Measurements from ENCODE around the gene ANO2. TPM values are rescaled to one million over a fixed set of nuclear protein-coding genes. Genes with fewer than 3 reads are reported as not detected.
A peak's percentile ranks its signal among the peaks of the same experiment; 100 is the strongest.

The ANO2 gene
- total and polyA plus RNA-seq, 7 experiments from 2014 or later, result not detected

GRCh38 chr12:5730962-5731361 lies 214.1 kb downstream of the ANO2 start:
- no peak overlapping the region for H3K4me3 ChIP-seq (ENCODE audit: low read length)
- no peak for ATAC-seq
- H3K27ac Mint-ChIP-seq, result no peak overlapping the region
- no peaks in the 10 kb centered on the region for H3K36me3 ChIP-seq (ENCODE audit: control insufficient read depth in 2 of 3, insufficient read depth in 3 of 3, low read length in 3 of 3)
- ChIA-PET POLR2A (no interaction called here), CTCF (no interaction called here)
- peaks cover 0 to 11% (median 9%) of the 10 kb centered on the region in 5 donors for H3K27me3 Mint-ChIP-seq
- H3K4me3 Mint-ChIP-seq, result no peak overlapping the region
- H3K27ac ChIP-seq (ENCODE audit: low read depth, low read length), result no peak overlapping the region
- DNase-seq, result no peak
- no peaks in the 10 kb centered on the region for H3K36me3 Mint-ChIP-seq
- no peaks in the 10 kb centered on the region for H3K9me3 ChIP-seq (ENCODE audit: control insufficient read depth in 2 of 3, low read length in 3 of 3)
- H3K4me1 ChIP-seq (ENCODE audit: control insufficient read depth in 2 of 2, insufficient read depth in 2 of 2, low read length in 2 of 2), result no peaks in the 10 kb centered on the region
- H3K27me3 ChIP-seq (ENCODE audit: control insufficient read depth in 2 of 2, insufficient read depth in 2 of 2, low read length in 2 of 2), result no peaks in the 10 kb centered on the region
- peaks cover 0 to 1% (median 0%) of the 10 kb centered on the region in 11 donors for H3K9me3 Mint-ChIP-seq
- H3K4me1 Mint-ChIP-seq, result no peaks in the 10 kb centered on the region
- intact Hi-C loops (cut with micrococcal nuclease), result no loop called here

- H3K4me3 ChIP-seq (ENCODE audit: low read length), result no peak overlapping the region
- peaks cover 18 to 40% (median 21%) of the 10 kb centered on the region in 5 donors for H3K27me3 Mint-ChIP-seq
- no peaks in the 10 kb centered on the region for H3K36me3 ChIP-seq (ENCODE audit: control insufficient read depth in 2 of 3, insufficient read depth in 3 of 3, low read length in 3 of 3)
- intact Hi-C loops (cut with micrococcal nuclease), result no loop called here
- no peaks in the 10 kb centered on the region for H3K4me1 ChIP-seq (ENCODE audit: control insufficient read depth in 2 of 2, insufficient read depth in 2 of 2, low read length in 2 of 2)
- DNase-seq (no peak), ATAC-seq (no peak)
- H3K4me1 Mint-ChIP-seq, result peaks cover 0 to 17% (median 2%) of the 10 kb centered on the region in 7 donors
- peaks cover 0 to 2% (median 0%) of the 10 kb centered on the region in 11 donors for H3K9me3 Mint-ChIP-seq
- CTCF ChIA-PET, result no interaction called here
- POLR2A ChIA-PET, result no interaction called here
- no peaks in the 10 kb centered on the region for H3K9me3 ChIP-seq (ENCODE audit: control insufficient read depth in 2 of 3, low read length in 3 of 3)
- H3K27ac ChIP-seq (ENCODE audit: low read depth, low read length), result no peak overlapping the region
- H3K27ac Mint-ChIP-seq, result no peak overlapping the region
- no peak overlapping the region for H3K4me3 Mint-ChIP-seq
- no peaks in the 10 kb centered on the region for H3K36me3 Mint-ChIP-seq
- H3K27me3 ChIP-seq (ENCODE audit: control insufficient read depth in 2 of 2, insufficient read depth in 2 of 2, low read length in 2 of 2), result no peaks in the 10 kb centered on the region
Observed at GRCh38 chr12:5723711-5724252, 221.3 kb downstream of the ANO2 start.

- ChIA-PET CTCF (no interaction called here), POLR2A (no interaction called here)
- H3K36me3 ChIP-seq (ENCODE audit: control insufficient read depth in 2 of 3, insufficient read depth in 3 of 3, low read length in 3 of 3), result no peaks in the 10 kb centered on the region
- no peaks in the 10 kb centered on the region for H3K4me1 ChIP-seq (ENCODE audit: control insufficient read depth in 2 of 2, insufficient read depth in 2 of 2, low read length in 2 of 2)
- no peak for ATAC-seq
- intact Hi-C loops (cut with micrococcal nuclease), result no loop called here
- H3K4me3 ChIP-seq (ENCODE audit: low read length), result no peak overlapping the region
- H3K9me3 Mint-ChIP-seq, result peaks cover 0 to 2% (median 0%) of the 10 kb centered on the region in 11 donors
- H3K4me3 Mint-ChIP-seq, result no peak overlapping the region
- no peaks in the 10 kb centered on the region for H3K9me3 ChIP-seq (ENCODE audit: control insufficient read depth in 2 of 3, low read length in 3 of 3)
- H3K27me3 Mint-ChIP-seq, result peaks cover 18 to 40% (median 22%) of the 10 kb centered on the region in 5 donors
- no peak overlapping the region for H3K27ac Mint-ChIP-seq
- DNase-seq, result no peak
- no peaks in the 10 kb centered on the region for H3K27me3 ChIP-seq (ENCODE audit: control insufficient read depth in 2 of 2, insufficient read depth in 2 of 2, low read length in 2 of 2)
- no peak overlapping the region for H3K27ac ChIP-seq (ENCODE audit: low read depth, low read length)
- H3K4me1 Mint-ChIP-seq, result peaks cover 0 to 21% (median 4%) of the 10 kb centered on the region in 7 donors
- H3K36me3 Mint-ChIP-seq, result no peaks in the 10 kb centered on the region
Observed at GRCh38 chr12:5723071-5723470, 222.0 kb downstream of the ANO2 start.

- no peaks in the 10 kb centered on the region for H3K4me1 ChIP-seq (ENCODE audit: control insufficient read depth in 2 of 2, insufficient read depth in 2 of 2, low read length in 2 of 2)
- ChIA-PET POLR2A (no interaction called here), CTCF (no interaction called here)
- H3K4me3 Mint-ChIP-seq, result no peak overlapping the region
- ATAC-seq (no peak), DNase-seq (no peak)
- no peaks in the 10 kb centered on the region for H3K36me3 Mint-ChIP-seq
- H3K27me3 ChIP-seq (ENCODE audit: control insufficient read depth in 2 of 2, insufficient read depth in 2 of 2, low read length in 2 of 2), result no peaks in the 10 kb centered on the region
- H3K9me3 Mint-ChIP-seq, result peaks cover 0 to 2% (median 0%) of the 10 kb centered on the region in 11 donors
- H3K27ac ChIP-seq (ENCODE audit: low read depth, low read length), result no peak overlapping the region
- H3K4me3 ChIP-seq (ENCODE audit: low read length), result no peak overlapping the region
- H3K27me3 Mint-ChIP-seq, result peaks cover 8 to 26% (median 21%) of the 10 kb centered on the region in 5 donors
- intact Hi-C loops (cut with micrococcal nuclease), result no loop called here
- H3K4me1 Mint-ChIP-seq, result peaks cover 0 to 21% (median 4%) of the 10 kb centered on the region in 7 donors
- no peaks in the 10 kb centered on the region for H3K36me3 ChIP-seq (ENCODE audit: control insufficient read depth in 2 of 3, insufficient read depth in 3 of 3, low read length in 3 of 3)
- H3K9me3 ChIP-seq (ENCODE audit: control insufficient read depth in 2 of 3, low read length in 3 of 3), result no peaks in the 10 kb centered on the region
- no peak overlapping the region for H3K27ac Mint-ChIP-seq
Observed at GRCh38 chr12:5720381-5721005, 224.6 kb downstream of the ANO2 start.

GRCh38 chr12:5718680-5719079 lies 226.4 kb downstream of the ANO2 start:
- Histone ChIP-seq H3K4me3 (ENCODE audit: low read length) (no peak overlapping the region), H3K9me3 (ENCODE audit: control insufficient read depth in 2 of 3, low read length in 3 of 3) (no peaks in the 10 kb centered on the region), H3K27ac (ENCODE audit: low read depth, low read length) (no peak overlapping the region), H3K36me3 (ENCODE audit: control insufficient read depth in 2 of 3, insufficient read depth in 3 of 3, low read length in 3 of 3) (no peaks in the 10 kb centered on the region), H3K27me3 (ENCODE audit: control insufficient read depth in 2 of 2, insufficient read depth in 2 of 2, low read length in 2 of 2) (no peaks in the 10 kb centered on the region), H3K4me1 (ENCODE audit: control insufficient read depth in 2 of 2, insufficient read depth in 2 of 2, low read length in 2 of 2) (no peaks in the 10 kb centered on the region)
- intact Hi-C loops (cut with micrococcal nuclease), result no loop called here
- CTCF ChIA-PET, result no interaction called here
- ATAC-seq (no peak), DNase-seq (no peak)
- no peaks in the 10 kb centered on the region for H3K36me3 Mint-ChIP-seq
- no peak overlapping the region for H3K27ac Mint-ChIP-seq
- H3K4me3 Mint-ChIP-seq, result peak overlapping the region in 1 of 10 donors; percentile 14
- peaks cover 0 to 21% (median 4%) of the 10 kb centered on the region in 7 donors for H3K4me1 Mint-ChIP-seq
- H3K9me3 Mint-ChIP-seq, result no peaks in the 10 kb centered on the region
- peaks cover 8 to 32% (median 18%) of the 10 kb centered on the region in 5 donors for H3K27me3 Mint-ChIP-seq
- POLR2A ChIA-PET, result no interaction called here

- peaks cover 0 to 21% (median 4%) of the 10 kb centered on the region in 7 donors for H3K4me1 Mint-ChIP-seq
- CTCF ChIA-PET, result no interaction called here
- DNase-seq (no peak), ATAC-seq (no peak)
- intact Hi-C loops (cut with micrococcal nuclease), result no loop called here
- H3K36me3 Mint-ChIP-seq, result no peaks in the 10 kb centered on the region
- Histone ChIP-seq H3K9me3 (ENCODE audit: control insufficient read depth in 2 of 3, low read length in 3 of 3) (no peaks in the 10 kb centered on the region), H3K36me3 (ENCODE audit: control insufficient read depth in 2 of 3, insufficient read depth in 3 of 3, low read length in 3 of 3) (no peaks in the 10 kb centered on the region), H3K27me3 (ENCODE audit: control insufficient read depth in 2 of 2, insufficient read depth in 2 of 2, low read length in 2 of 2) (no peaks in the 10 kb centered on the region), H3K27ac (ENCODE audit: low read depth, low read length) (no peak overlapping the region), H3K4me3 (ENCODE audit: low read length) (no peak overlapping the region), H3K4me1 (ENCODE audit: control insufficient read depth in 2 of 2, insufficient read depth in 2 of 2, low read length in 2 of 2) (no peaks in the 10 kb centered on the region)
- no peaks in the 10 kb centered on the region for H3K9me3 Mint-ChIP-seq
- POLR2A ChIA-PET, result no interaction called here
- H3K27ac Mint-ChIP-seq, result no peak overlapping the region
- H3K4me3 Mint-ChIP-seq, result no peak overlapping the region
- H3K27me3 Mint-ChIP-seq, result peaks cover 8 to 32% (median 19%) of the 10 kb centered on the region in 5 donors
Observed at GRCh38 chr12:5718073-5718472, 227.0 kb downstream of the ANO2 start.

GRCh38 chr12:5716976-5717375 lies 228.1 kb downstream of the ANO2 start:
- CTCF ChIA-PET, result no interaction called here
- Histone ChIP-seq H3K27ac (ENCODE audit: low read depth, low read length) (no peak overlapping the region), H3K9me3 (ENCODE audit: control insufficient read depth in 2 of 3, low read length in 3 of 3) (no peaks in the 10 kb centered on the region), H3K4me1 (ENCODE audit: control insufficient read depth in 2 of 2, insufficient read depth in 2 of 2, low read length in 2 of 2) (no peaks in the 10 kb centered on the region), H3K36me3 (ENCODE audit: control insufficient read depth in 2 of 3, insufficient read depth in 3 of 3, low read length in 3 of 3) (no peaks in the 10 kb centered on the region), H3K27me3 (ENCODE audit: control insufficient read depth in 2 of 2, insufficient read depth in 2 of 2, low read length in 2 of 2) (no peaks in the 10 kb centered on the region), H3K4me3 (ENCODE audit: low read length) (no peak overlapping the region)
- peaks cover 0 to 19% (median 4%) of the 10 kb centered on the region in 7 donors for H3K4me1 Mint-ChIP-seq
- no peak overlapping the region for H3K27ac Mint-ChIP-seq
- H3K4me3 Mint-ChIP-seq, result no peak overlapping the region
- POLR2A ChIA-PET, result no interaction called here
- no peaks in the 10 kb centered on the region for H3K36me3 Mint-ChIP-seq
- DNase-seq (no peak), ATAC-seq (no peak)
- intact Hi-C loops (cut with micrococcal nuclease), result no loop called here
- peaks cover 4 to 35% (median 15%) of the 10 kb centered on the region in 5 donors for H3K27me3 Mint-ChIP-seq
- peaks cover 0 to 5% (median 0%) of the 10 kb centered on the region in 11 donors for H3K9me3 Mint-ChIP-seq

Data from naive thymus-derived CD4-positive, alpha-beta T cell (primary cell).